ENCODE measurements around the gene VMAC. TPM values are rescaled to one million over a fixed set of nuclear protein-coding genes. Genes with fewer than 3 reads are reported as not detected.

Gene VMAC
- total RNA-seq, 1 donor from 2014 or later = 12.3 TPM

GRCh38 chr19:5900976-5901375, 3.7 kb upstream of the VMAC start:
- DNase-seq (ENCODE audit: low spot score in 2 of 2, unreplicated experiment in 2 of 2) = no peak
- H3K4me3 Mint-ChIP-seq = peak overlapping the region; percentile 33
- peaks cover 10% of the 10 kb centered on the region for H3K4me1 Mint-ChIP-seq
- H3K27ac Mint-ChIP-seq = no peak overlapping the region
- no peaks in the 10 kb centered on the region for H3K27me3 Mint-ChIP-seq (ENCODE audit: low read depth)
- no peaks in the 10 kb centered on the region for H3K9me3 Mint-ChIP-seq
- H3K36me3 Mint-ChIP-seq = peaks cover 11% of the 10 kb centered on the region
- TF ChIP-seq CTCF (IDR thresholded peaks at IDR 0.05; ENCODE audit: unreplicated experiment) = no peak

- Mint-ChIP-seq H3K9me3 (no peaks in the 10 kb centered on the region), H3K4me3 (peak overlapping the region; percentile 98), H3K4me1 (peaks cover 10% of the 10 kb centered on the region), H3K27me3 (ENCODE audit: low read depth) (no peaks in the 10 kb centered on the region), H3K36me3 (peaks cover 11% of the 10 kb centered on the region), H3K27ac (peak overlapping the region; percentile 99)
- DNase-seq (ENCODE audit: low spot score in 2 of 2, unreplicated experiment in 2 of 2) = no peak
- no peak for TF ChIP-seq CTCF (IDR thresholded peaks at IDR 0.05; ENCODE audit: unreplicated experiment)
These were observed 1.5 kb upstream of the VMAC start for GRCh38 chr19:5903056-5903623.

- H3K36me3 Mint-ChIP-seq = peaks cover 11% of the 10 kb centered on the region
- DNase-seq (ENCODE audit: low spot score in 2 of 2, unreplicated experiment in 2 of 2) = peak; percentile 99
- H3K4me3 Mint-ChIP-seq = peak within 1 kb of the TSS; percentile 98
These were observed 884 bp upstream of the VMAC start, which contains the start of gene NDUFA11 for GRCh38 chr19:5903624-5904351. NDUFA11 (minus strand) TSS chr19:5903790; CDS start chr19:5903708, 82 bp downstream.

GRCh38 chr19:5905114-5905778, 574 bp downstream of the VMAC start:
- peak overlapping the region; percentile 98 for H3K4me3 Mint-ChIP-seq
- TF ChIP-seq CTCF (IDR thresholded peaks at IDR 0.05; ENCODE audit: unreplicated experiment) = no peak
- peaks cover 10% of the 10 kb centered on the region for H3K4me1 Mint-ChIP-seq
- DNase-seq (ENCODE audit: low spot score in 2 of 2, unreplicated experiment in 2 of 2) = no peak
- H3K9me3 Mint-ChIP-seq = no peaks in the 10 kb centered on the region
- peak overlapping the region; percentile 64 for H3K27ac Mint-ChIP-seq
- H3K36me3 Mint-ChIP-seq = peaks cover 11% of the 10 kb centered on the region
- no peaks in the 10 kb centered on the region for H3K27me3 Mint-ChIP-seq (ENCODE audit: low read depth)

More at GRCh38 chr19:5903624-5904351, 884 bp upstream of the VMAC start, which contains the start of gene NDUFA11:
- Mint-ChIP-seq H3K4me1 (peaks cover 10% of the 10 kb centered on the region), H3K27me3 (ENCODE audit: low read depth) (no peaks in the 10 kb centered on the region), H3K9me3 (no peaks in the 10 kb centered on the region), H3K27ac (peak within 1 kb of the TSS; percentile 99)
- no peak for TF ChIP-seq CTCF (IDR thresholded peaks at IDR 0.05; ENCODE audit: unreplicated experiment)

GRCh38 chr19:5907241-5907640, 2.6 kb downstream of the VMAC start:
- no peaks in the 10 kb centered on the region for H3K9me3 Mint-ChIP-seq
- no peak overlapping the region for H3K27ac Mint-ChIP-seq
- DNase-seq (ENCODE audit: low spot score in 2 of 2, unreplicated experiment in 2 of 2) = no peak
- H3K27me3 Mint-ChIP-seq (ENCODE audit: low read depth) = no peaks in the 10 kb centered on the region
- TF ChIP-seq CTCF (IDR thresholded peaks at IDR 0.05; ENCODE audit: unreplicated experiment) = no peak
- peaks cover 5% of the 10 kb centered on the region for H3K4me1 Mint-ChIP-seq
- peaks cover 4% of the 10 kb centered on the region for H3K36me3 Mint-ChIP-seq
- H3K4me3 Mint-ChIP-seq = no peak overlapping the region
